ENCODE measurements around the gene TOMM40.

TOMM40 gene

GRCh38 chr19:44951179-44952159 is 60.4 kb downstream of the TOMM40 start:
- no peaks in the 10 kb centered on the region for H3K27me3 ChIP-seq (ENCODE audit: control insufficient read depth in 1 of 2, insufficient read depth in 2 of 2, low read length in 2 of 2)
- H3K9me3 ChIP-seq (ENCODE audit: control insufficient read depth in 1 of 2, low read length in 2 of 2) = no peaks in the 10 kb centered on the region
- H3K27ac ChIP-seq (ENCODE audit: low read depth, low read length) = no peak overlapping the region

More at GRCh38 chr19:44951179-44952159, 60.4 kb downstream of the TOMM40 start:
- H3K36me3 ChIP-seq (ENCODE audit: control insufficient read depth in 1 of 2, insufficient read depth in 2 of 2, low read length in 2 of 2) = peaks cover 0 to 16% of the 10 kb centered on the region in 2 donors
- H3K4me3 ChIP-seq (ENCODE audit: low read depth in 1 of 2, low read length in 2 of 2) = no peak overlapping the region
- peaks cover 7 to 19% of the 10 kb centered on the region in 2 donors for H3K4me1 ChIP-seq (ENCODE audit: control insufficient read depth in 1 of 2, insufficient read depth in 2 of 2, low read length in 2 of 2)
- no peak overlapping the region for H3K9ac ChIP-seq (ENCODE audit: low read depth in 1 of 2, low read length in 2 of 2)
